Esophagus squamous epithelium (tissue), 4 donors: Measurements from ENCODE around the gene CRHR1.

Source experiments
- CTCF ChIP-seq, 6 experiments: fragments of 450-650 bp in 4 of 6; fragments of 200-600 bp in 2 of 6; sonication (generic) in 2 of 6; IDR thresholded peaks; one replicate each; pipeline ENCODE4 v1.5.1; 2016 to 2019; ENCODE audit warnings: antibody characterized with exemption in 6 of 6, mild to moderate bottlenecking in 4 of 6, moderate library complexity in 4 of 6
- POLR2A ChIP-seq, 4 donors: fragments of 450-650 bp; IDR thresholded peaks; one replicate each; pipeline ENCODE4 v1.6.1; 2017; ENCODE audit warnings: antibody characterized with exemption in 4 of 4, mild to moderate bottlenecking in 4 of 4, moderate library complexity in 3 of 4

GRCh38 chr17:45845376-45846185 is 61.5 kb downstream of the CRHR1 start:
- TF ChIP-seq CTCF (IDR thresholded peaks at IDR 0.05) (no peak), POLR2A (IDR thresholded peaks at IDR 0.05) (no peak)
